A549 treated with ZK216348 at 1 μM for 4 hours (cell line): Measurements from ENCODE around the gene EPX. TPM values are rescaled to one million over a fixed set of nuclear protein-coding genes. Genes with fewer than 3 reads are reported as not detected.

ENCODE experiments used
- total RNA-seq: library from RNA; stranded (reverse); fragments of 200-300 nt; extraction: Qiagen RNA extraction; gene quantifications from 5 replicates; pipeline ENCODE4 v1.2.3, GENCODE V29; 2022; ENCODE audit warnings: low read depth

EPX gene, protein sequence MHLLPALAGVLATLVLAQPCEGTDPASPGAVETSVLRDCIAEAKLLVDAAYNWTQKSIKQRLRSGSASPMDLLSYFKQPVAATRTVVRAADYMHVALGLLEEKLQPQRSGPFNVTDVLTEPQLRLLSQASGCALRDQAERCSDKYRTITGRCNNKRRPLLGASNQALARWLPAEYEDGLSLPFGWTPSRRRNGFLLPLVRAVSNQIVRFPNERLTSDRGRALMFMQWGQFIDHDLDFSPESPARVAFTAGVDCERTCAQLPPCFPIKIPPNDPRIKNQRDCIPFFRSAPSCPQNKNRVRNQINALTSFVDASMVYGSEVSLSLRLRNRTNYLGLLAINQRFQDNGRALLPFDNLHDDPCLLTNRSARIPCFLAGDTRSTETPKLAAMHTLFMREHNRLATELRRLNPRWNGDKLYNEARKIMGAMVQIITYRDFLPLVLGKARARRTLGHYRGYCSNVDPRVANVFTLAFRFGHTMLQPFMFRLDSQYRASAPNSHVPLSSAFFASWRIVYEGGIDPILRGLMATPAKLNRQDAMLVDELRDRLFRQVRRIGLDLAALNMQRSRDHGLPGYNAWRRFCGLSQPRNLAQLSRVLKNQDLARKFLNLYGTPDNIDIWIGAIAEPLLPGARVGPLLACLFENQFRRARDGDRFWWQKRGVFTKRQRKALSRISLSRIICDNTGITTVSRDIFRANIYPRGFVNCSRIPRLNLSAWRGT
- total RNA-seq: not detected in 5 replicates

DNA sequence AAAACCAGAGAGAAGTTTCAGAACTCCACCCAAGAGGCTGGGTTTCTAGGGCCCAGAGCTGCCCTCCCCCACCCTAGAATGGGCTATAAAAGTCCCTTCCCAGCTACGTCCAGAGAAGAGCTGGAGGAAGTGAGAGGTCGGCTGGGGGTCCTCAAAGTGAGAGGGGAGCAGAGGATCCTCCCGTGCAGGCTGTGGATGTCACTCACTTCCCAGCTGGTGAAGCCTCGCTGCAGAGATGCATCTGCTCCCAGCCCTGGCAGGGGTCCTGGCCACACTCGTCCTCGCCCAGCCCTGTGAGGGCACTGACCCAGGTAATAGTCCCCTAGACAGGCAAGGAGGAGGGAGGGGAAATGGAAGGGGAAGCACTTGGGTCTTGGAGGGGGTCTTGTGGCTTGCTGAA is at the start of gene EPX:
Gene EPX, plus strand, starts transcription at position 115 of the 400 bp plus-strand sequence. Its CDS starts 121 bp downstream, at position 236.

DNA sequence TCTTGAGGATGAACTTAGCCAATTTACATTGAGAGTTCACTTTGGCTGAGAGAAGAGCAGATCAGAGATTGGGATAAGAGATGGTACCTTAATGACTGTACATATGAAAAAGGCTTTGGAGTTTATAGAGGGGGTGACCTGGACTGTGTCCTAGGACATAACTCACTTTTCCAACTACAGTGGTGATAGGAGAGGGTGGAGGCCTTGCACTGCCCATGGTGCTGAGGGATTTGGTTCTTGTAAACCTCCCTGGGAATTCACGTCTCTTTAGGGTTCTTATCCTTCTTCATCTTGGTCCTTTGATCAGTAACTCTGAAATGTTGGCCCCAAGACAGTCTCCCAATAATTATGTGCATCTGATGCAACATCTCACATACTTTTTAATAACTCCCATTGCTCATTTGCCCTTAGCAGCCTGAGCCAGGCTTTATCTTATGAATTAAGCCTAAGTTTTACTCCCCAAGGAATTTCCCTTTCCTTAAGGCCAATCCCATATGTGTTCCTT is 44.5 kb upstream of the EPX start, which contains the start of gene OR4D1:
Gene OR4D1, plus strand, starts transcription at position 455 of the 505 bp plus-strand sequence. CDS start 6,770 bp downstream, outside the sequence.

DNA sequence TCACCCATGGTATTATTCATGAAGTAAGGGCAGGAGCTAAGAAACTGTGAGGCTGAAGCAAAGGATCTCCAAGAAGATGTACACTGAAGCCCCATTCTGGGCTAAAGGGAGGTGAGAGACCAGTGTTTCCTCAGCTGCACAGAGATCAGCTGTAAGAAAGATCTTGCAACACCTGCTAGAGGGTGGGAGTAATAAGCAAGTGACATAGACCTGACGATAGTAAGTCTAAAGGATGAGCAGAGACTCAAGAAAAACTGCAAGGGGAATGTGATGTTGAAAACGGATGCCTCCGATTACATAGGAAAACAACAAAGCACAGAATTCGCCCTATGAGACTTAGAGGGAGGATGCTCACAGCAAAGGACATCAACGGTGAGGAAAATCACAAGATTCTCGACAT is 25.8 kb upstream of the EPX start, which contains the start of gene OR4D2:
Gene OR4D2, plus strand, starts transcription at position 301 of the 400 bp plus-strand sequence. CDS start 2,674 bp downstream, outside the sequence.

DNA sequence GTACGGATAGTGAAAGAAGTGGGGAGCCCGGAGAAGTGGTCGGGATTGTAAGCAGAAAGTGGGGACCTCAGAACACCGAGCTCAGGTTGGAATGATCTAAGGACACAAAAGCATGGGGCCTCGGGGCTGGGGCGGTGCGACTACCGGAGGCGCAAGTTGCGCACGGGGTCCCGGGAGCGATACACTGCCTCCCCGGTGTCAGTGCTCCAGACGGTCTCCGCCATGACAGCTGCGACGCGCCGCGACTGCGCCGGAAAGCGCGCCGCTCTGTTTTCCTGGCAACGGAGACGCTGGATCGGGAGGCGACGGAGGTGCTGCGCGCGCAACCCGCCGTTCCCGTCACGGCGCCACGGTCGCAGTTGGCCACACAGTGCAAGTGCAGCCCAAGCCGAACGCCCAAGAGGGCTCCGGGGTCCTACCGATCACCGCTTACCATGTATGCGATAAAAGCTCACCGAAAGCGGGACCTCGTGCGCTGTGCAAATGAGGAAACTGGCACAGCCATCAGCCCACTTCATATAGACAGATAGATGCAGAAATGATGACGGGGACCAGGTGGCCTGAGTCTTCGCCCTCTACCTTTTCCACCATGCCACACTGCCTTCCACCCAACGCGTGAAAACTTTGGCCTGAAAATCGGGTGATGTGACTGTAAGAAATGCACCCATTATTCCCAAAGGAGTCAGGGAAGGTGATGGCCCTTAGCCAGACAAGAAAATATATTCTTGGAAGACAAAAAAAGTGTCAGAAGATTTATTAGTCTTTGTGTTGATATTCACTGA is 26.7 kb downstream of the EPX start, which contains the start of gene MKS1:
Gene MKS1, minus strand, starts transcription at position 249 of the 782 bp plus-strand sequence. Its CDS starts 25 bp downstream, at position 224.

DNA sequence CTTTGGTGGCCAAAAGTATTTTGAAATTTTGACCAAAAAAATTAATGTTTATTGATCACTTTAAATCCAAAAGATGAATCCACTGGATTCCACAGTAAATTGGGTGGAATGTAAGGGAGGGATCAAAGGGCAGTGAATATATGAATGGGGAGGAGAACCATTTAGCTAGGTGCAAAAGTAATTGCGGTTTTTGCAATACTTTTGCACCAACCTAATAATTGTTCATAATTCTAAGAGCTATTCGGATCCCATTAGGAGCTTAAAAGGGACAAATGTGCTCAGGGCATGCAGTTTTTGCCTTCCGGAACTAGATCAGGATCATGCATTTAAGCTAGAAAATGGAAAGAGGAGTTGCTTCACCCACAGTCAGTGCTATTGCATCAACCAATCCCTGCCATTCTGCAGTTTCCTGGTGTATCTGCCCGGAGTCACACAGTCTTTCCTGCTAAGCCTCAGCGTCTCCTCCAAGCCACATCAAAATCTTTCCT is 45.7 kb downstream of the EPX start, which contains the start of gene LPO:
Gene LPO, plus strand, starts transcription at position 438 of the 488 bp plus-strand sequence. CDS start 4,396 bp downstream, outside the sequence.

Other genes starting within 250 kb of the EPX start
- 37.9 to 62.6 TPM (median 52.5 TPM) in 5 replicates for gene CUEDC1, start 237.3 kb upstream of the EPX start, total RNA-seq
- gene VEZF1, start 204.5 kb upstream of the EPX start, total RNA-seq: 31.2 to 54.6 TPM (median 46.3 TPM) in 5 replicates
- gene SRSF1, start 185.5 kb upstream of the EPX start, total RNA-seq: 236 to 315 TPM (median 283 TPM) in 5 replicates
- gene DYNLL2, start 109.3 kb upstream of the EPX start, total RNA-seq: 20.0 to 27.4 TPM (median 23.0 TPM) in 5 replicates
- not detected in 5 replicates for gene OR4D1, start 44.3 kb upstream of the EPX start, total RNA-seq
- gene OR4D2, start 25.7 kb upstream of the EPX start, total RNA-seq: not detected in 5 replicates
- gene MKS1, start 26.5 kb downstream of the EPX start, total RNA-seq: 9.7 to 12.5 TPM (median 11.8 TPM) in 5 replicates
- not detected in 5 replicates for gene LPO, start 45.9 kb downstream of the EPX start, total RNA-seq
- not detected in 5 replicates for gene MPO, start 88.2 kb downstream of the EPX start, total RNA-seq
- gene TSPOAP1, start 136.1 kb downstream of the EPX start, total RNA-seq: not detected in 5 replicates
- gene SUPT4H1, start 159.5 kb downstream of the EPX start, total RNA-seq: 121 to 163 TPM (median 154 TPM) in 5 replicates
- gene RNF43, start 224.8 kb downstream of the EPX start, total RNA-seq: 0.34 to 0.64 TPM (median 0.39 TPM) in 5 replicates